Right renal cortex interstitium (tissue), 3 donors: ENCODE data around the gene KCNRG. TPM values are rescaled to one million over a fixed set of nuclear protein-coding genes. Genes with fewer than 3 reads are reported as not detected.

ENCODE experiments used
- polyA plus RNA-seq, 3 donors: library from polyadenylated mRNA; unstranded; fragments of 120-200 nt; gene quantifications; one replicate each; pipeline ENCODE4 v1.2.1, GENCODE V29; 2013; ENCODE audit not compliant: insufficient read length in 3 of 3

The KCNRG gene
- polyA plus RNA-seq, 3 donors, result 1.8 to 2.0 (median 1.9) TPM

Other genes with a start within 250 kb of the KCNRG start
- gene KPNA3, start 222.8 kb upstream of the KCNRG start, polyA plus RNA-seq, result 10 to 100 TPM; 34.4 to 37.2 (median 36.3) TPM
- gene SPRYD7, start 79.1 kb upstream of the KCNRG start, polyA plus RNA-seq, result 10 to 100 TPM; 11.0 to 13.6 (median 13.4) TPM
- gene TRIM13, start 18.4 kb upstream of the KCNRG start, polyA plus RNA-seq, result 10 to 100 TPM; 49.6 to 51.9 (median 49.7) TPM